Brain microvascular endothelial cell (primary cell): ENCODE measurements around the gene TF.

ENCODE experiments used
- DNase-seq: peaks from one replicate; pipeline ENCODE4 v3.0.0-alpha.2; 2020
- H3K27ac ChIP-seq: fragments of 250-450 bp; sonication (Bioruptor Pico); 2 replicates; pipeline ENCODE4 v1.5.1; 2020; ENCODE audit warnings: mild to moderate bottlenecking, moderate library complexity
- H3K27me3 ChIP-seq: fragments of 250-450 bp; sonication (Bioruptor Pico); replicated peaks from 2 replicates; pipeline ENCODE4 v1.5.1; 2020; ENCODE audit warnings: mild to moderate bottlenecking
- H3K36me3 ChIP-seq: fragments of 250-450 bp; sonication (Bioruptor Pico); replicated peaks from 2 replicates; pipeline ENCODE4 v1.5.1; 2020; ENCODE audit warnings: mild to moderate bottlenecking
- H3K4me3 ChIP-seq: 2 replicates; pipeline ENCODE4 v1.5.1; 2011; ENCODE audit warnings: low read depth, mild to moderate bottlenecking, control low read depth, low read length, moderate library complexity
- CTCF ChIP-seq: IDR thresholded peaks from 2 replicates; pipeline ENCODE4 v1.5.1; 2011; ENCODE audit warnings: low read depth, mild to moderate bottlenecking, moderate library complexity, low read length, control low read depth, inconsistent platforms; ENCODE audit errors: missing control alignments
- in situ Hi-C: cut with HindIII; loops from 2 replicates; pipeline ENCODE4 v1.10.0; 2017; ENCODE audit warnings: low sequenced_read_pairs, low pct_ligation_motif_present

TF gene

GRCh38 chr3:133762539-133762938 is 16.3 kb downstream of the TF start:
- no peak for DNase-seq
- Histone ChIP-seq H3K27ac (no peak overlapping the region), H3K4me3 (no peak overlapping the region), H3K27me3 (no peaks in the 10 kb centered on the region), H3K36me3 (no peaks in the 10 kb centered on the region)
- TF ChIP-seq CTCF: no peak
- in situ Hi-C loops: no loop called here

- in situ Hi-C loops: no loop called here
- H3K27ac ChIP-seq: no peak overlapping the region
- TF ChIP-seq CTCF: no peak
- no peak for DNase-seq
- H3K36me3 ChIP-seq: no peaks in the 10 kb centered on the region
- no peak overlapping the region for H3K4me3 ChIP-seq
- no peaks in the 10 kb centered on the region for H3K27me3 ChIP-seq
Observed at GRCh38 chr3:133763797-133764683, 17.8 kb downstream of the TF start.

- no peak for DNase-seq
- Histone ChIP-seq H3K27me3 (no peaks in the 10 kb centered on the region), H3K4me3 (no peak overlapping the region), H3K27ac (no peak overlapping the region), H3K36me3 (no peaks in the 10 kb centered on the region)
- in situ Hi-C loops: no loop called here
- no peak for TF ChIP-seq CTCF
Observed at GRCh38 chr3:133765256-133765655, 19.1 kb downstream of the TF start.

- no peak for TF ChIP-seq CTCF
- no peak overlapping the region for H3K27ac ChIP-seq
- H3K36me3 ChIP-seq: no peaks in the 10 kb centered on the region
- DNase-seq: no peak
- H3K27me3 ChIP-seq: no peaks in the 10 kb centered on the region
- H3K4me3 ChIP-seq: no peak overlapping the region
- in situ Hi-C loops: no loop called here
Observed at GRCh38 chr3:133767607-133768006, 21.4 kb downstream of the TF start.

GRCh38 chr3:133769536-133769935 is 23.3 kb downstream of the TF start:
- no peaks in the 10 kb centered on the region for H3K27me3 ChIP-seq
- no peaks in the 10 kb centered on the region for H3K36me3 ChIP-seq
- H3K27ac ChIP-seq: no peak overlapping the region
- no peak overlapping the region for H3K4me3 ChIP-seq
- in situ Hi-C loops: no loop called here
- DNase-seq: no peak
- no peak for TF ChIP-seq CTCF

- no peak overlapping the region for H3K27ac ChIP-seq
- H3K36me3 ChIP-seq: no peaks in the 10 kb centered on the region
- in situ Hi-C loops: no loop called here
- no peak overlapping the region for H3K4me3 ChIP-seq
- no peak for TF ChIP-seq CTCF
- no peak for DNase-seq
- H3K27me3 ChIP-seq: no peaks in the 10 kb centered on the region
Observed at GRCh38 chr3:133773732-133774131, 27.5 kb downstream of the TF start.
